Activated T-cell treated with anti-CD3 and anti-CD28 coated beads, Interleukin-2, amount 50 U/mL, for 1 hour (primary cell): ENCODE data around the gene RNU1-3.
"Not testable (repeated sequence)": the region's sequence is repeated elsewhere in the genome, so short reads cannot be mapped to it uniquely, and the experiment has no call there.

Experiments used
- DNase-seq: peaks from one replicate; pipeline ENCODE4 v3.0.0-alpha.2; 2020

RNU1-3 gene

DNA sequence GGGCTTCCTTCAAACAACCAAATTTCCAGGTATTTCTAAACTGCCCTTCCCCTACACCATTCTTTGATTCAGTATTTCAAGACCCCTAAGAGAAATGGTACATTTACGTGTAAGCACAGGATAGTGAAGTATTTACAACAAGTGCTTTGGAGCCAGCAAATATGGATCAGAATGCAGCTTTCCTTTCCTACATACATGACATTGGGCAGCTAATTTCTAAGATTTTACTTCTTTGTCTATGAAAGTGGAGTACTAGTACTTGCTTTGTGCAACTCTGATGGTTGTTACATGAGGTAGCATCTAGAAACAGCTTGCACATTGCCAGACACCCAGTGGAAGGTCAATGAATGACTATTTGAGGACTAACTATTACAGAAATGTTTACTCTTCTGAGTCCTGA, 15.2 kb downstream of the RNU1-3 start:
- not testable (repeated sequence) for DNase-seq

DNA sequence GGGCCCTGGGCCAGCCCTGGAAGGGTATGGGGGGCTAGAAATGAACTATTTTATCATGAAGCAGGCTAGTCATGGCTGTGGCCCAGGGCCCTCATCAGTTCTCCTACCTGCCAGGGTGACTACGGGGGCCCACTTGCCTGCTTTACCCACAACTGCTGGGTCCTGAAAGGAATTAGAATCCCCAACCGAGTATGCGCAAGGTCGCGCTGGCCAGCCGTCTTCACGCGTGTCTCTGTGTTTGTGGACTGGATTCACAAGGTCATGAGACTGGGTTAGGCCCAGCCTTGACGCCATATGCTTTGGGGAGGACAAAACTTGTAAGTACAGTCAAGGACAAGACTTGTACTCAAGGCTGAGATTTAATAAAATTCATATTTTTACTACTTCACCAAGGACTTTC, 16.8 kb downstream of the RNU1-3 start:
- DNase-seq: peak; percentile 16

DNA sequence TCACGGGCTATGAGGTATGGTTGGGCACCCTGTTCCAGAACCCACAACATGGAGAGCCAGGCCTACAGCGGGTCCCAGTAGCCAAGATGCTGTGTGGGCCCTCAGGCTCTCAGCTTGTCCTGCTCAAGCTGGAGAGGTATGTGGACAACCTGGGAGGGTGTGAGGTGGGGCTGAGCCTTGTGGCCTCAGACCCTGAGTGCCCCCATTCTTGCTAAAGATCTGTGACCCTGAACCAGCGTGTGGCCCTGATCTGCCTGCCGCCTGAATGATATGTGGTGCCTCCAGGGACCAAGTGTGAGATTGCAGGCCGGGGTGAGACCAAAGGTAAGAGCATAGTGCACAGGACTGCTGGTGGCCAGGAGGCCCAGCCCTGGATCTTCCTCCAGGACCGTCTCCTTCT, 17.4 kb downstream of the RNU1-3 start:
- DNase-seq: peak; percentile 16

DNA sequence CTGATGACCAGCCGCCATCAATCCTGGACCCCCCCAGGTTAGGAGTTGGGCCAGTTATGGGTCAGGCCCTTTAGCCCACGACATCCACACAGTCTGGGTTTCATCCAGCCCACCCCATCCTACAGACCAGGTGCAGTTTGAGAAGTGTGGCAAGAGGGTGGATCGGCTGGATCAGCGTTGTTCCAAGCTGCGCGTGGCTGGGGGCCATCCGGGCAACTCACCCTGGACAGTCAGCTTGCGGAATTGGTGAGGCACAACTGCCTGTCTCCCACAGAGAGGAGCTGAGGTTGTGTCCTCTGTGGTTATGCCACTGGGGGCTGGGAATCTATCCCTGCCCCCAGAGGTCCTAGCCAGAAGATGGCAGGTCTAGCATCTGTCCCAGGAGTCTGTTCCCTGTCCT, 18.0 kb downstream of the RNU1-3 start:
- DNase-seq: not testable (repeated sequence)

DNA sequence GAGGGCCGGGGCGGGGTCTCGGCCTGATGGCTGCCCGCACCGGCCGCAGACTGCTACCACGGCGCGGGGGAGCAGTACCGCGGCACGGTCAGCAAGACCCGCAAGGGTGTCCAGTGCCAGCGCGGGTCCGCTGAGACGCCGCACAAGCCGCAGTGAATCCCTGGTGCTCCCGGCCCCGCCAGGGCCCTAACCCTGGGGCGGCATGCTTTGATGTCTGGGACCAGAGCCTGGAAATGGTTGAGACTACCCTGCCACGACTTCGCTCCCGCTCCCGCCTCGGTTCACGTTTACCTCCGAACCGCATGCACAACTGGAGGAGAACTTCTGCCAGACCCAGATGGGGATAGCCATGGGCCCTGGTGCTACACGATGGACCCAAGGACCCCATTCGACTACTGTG, 18.5 kb downstream of the RNU1-3 start:
- peak; percentile 18 for DNase-seq

DNA sequence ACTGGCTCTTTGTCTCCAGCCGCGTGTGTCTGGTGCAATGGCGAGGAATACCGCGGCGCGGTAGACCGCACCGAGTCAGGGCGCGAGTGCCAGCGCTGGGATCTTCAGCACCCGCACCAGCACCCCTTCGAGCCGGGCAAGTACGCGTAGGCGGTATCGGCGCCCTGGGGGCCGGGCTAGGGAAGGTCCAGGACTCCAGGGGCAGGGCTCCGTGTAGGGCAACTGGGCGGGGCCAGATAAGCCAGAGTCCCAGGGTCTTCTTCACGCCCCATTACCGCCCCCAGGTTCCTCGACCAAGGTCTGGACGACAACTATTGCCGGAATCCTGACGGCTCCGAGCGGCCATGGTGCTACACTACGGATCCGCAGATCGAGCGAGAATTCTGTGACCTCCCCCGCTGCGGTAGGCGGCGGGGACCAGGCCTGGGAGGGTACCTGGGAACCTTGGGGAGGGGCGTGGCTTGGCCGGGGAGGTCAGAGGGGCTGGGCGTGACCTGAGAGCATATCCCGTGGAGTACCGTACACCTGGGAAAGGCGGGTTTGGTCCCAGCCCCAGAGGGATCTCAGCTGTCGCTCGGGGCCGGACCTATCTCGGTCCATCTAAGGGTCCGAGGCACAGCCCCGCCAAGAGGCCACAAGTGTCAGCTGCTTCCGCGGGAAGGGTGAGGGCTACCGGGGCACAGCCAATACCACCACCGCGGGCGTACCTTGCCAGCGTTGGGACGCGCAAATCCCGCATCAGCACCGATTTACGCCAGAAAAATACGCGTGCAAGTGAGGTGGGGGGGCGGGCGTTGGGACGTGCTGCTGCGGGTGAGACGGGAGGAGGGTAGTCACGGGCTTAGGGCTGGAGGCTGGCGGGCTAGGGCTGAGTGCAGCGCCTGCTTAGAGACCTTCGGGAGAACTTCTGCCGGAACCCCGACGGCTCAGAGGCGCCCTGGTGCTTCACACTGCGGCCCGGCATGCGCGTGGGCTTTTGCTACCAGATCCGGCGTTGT, 19.3 kb downstream of the RNU1-3 start:
- DNase-seq: peak; percentile 59

DNA sequence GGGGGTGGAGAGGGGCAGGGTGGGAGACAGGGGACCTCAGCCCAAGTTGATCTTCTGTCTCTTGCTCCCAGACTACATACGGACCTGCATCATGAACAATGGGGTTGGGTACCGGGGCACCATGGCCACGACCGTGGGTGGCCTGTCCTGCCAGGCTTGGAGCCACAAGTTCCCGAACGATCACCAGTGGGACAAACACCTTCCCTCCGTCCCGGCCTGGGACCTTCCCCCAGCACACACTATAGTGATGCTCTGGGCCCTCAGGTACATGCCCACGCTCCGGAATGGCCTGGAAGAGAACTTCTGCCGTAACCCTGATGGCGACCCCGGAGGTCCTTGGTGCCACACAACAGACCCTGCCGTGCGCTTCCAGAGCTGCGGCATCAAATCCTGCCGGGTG, 20.0 kb downstream of the RNU1-3 start:
- DNase-seq: not testable (repeated sequence)

DNA sequence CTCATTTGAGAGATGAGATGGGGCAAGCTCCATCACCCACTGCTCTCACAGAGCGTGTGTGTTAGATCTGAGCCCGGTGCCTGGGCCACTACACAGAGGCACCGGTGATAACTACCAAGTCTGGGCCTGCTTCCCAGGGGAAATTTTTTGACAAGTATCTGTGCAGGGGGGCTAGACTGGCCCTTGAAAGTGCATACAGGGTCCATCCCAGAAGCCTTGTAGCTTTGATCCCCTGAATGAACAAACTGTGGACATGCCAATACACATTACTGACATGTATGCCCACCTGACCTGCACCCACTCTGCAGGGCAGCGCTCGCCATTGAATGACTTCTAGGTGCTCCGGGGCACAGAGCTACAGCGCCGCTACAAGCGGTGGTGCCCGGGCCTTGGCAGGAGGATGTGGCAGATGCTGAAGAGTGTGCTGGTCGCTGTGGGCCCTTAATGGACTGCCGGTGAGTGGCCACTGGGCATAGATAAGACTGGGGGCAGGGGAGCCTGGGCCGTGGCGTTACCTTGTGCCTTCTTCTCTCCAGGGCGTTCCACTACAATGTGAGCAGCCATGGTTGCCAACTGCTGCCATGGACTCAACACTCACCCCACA, 20.6 kb downstream of the RNU1-3 start:
- DNase-seq: peak; percentile 16

DNA sequence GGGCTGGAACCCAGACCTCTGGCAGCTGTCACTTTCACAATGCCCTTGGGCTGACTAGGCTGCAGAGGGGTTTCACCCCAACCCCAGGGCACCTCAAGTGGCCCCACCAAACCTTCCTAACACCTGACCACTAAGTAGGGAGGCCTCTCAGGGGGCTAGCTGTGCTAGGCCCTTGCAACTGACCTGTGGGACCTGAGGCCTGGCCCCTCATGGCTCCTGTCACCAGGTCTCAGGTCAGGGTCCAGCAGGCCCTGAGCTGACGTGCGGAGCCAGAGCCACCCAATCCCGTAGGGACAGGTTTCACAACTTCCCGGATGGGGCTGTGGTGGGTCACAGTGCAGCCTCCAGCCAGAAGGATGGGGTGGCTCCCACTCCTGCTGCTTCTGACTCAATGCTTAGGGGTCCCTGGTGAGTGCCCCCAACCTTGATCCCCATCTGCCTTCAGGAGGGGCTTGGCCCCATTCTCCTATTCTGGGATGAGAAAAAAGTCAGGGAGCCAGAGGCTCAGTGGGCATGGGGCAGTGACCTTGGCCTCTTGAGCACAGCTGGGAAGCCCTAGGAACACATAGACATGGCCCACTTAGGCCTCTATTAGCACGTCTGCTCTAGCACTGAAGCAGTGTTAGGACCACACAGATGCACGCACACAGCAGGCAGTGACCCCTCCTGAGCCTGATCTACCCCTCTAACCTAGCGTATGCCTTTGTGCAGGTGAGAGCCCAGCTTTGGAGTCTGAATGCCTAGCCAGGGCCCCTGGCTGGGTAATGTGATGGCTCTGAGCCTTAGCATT, 21.3 kb downstream of the RNU1-3 start:
- not testable (repeated sequence) for DNase-seq

DNA sequence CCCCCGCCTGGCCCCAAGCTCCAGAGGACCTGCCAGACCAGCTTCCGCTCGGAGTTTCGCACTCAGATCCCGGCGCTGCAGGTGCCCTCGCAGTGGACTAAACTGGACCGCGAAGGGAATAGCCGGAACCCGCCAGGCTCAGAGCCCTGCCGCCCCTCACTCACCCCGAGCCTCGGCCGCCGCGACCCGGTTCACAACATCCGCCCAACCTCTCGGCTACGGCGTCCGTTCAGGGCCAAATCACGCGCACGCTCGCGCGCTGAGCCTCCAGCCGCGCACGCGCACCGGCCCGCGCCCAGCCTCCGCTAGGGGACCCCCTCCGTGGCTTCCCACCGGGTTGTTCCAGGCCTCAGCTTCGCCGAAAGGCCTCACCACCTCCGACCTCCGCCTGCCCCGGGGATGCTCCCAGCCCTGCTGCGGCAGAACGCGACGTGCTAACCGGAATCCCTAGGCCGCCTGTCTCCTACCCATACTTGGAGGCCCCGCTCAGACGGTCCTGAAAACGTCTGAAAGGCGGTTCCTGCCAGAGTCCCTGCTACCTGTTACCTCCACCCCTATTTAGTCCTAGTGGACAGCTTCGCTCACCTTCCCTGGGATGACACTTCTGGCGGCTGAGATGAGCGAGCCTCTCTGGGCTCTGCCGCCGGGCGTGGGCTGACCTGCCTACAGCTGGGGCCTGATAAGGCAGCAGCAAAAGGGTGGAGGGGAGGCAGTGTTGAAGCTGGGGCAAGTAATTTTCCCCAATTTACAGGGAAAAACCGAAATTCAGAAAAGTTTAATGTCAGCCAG, 22.1 kb downstream of the RNU1-3 start:
- peak; percentile 100 for DNase-seq

DNA sequence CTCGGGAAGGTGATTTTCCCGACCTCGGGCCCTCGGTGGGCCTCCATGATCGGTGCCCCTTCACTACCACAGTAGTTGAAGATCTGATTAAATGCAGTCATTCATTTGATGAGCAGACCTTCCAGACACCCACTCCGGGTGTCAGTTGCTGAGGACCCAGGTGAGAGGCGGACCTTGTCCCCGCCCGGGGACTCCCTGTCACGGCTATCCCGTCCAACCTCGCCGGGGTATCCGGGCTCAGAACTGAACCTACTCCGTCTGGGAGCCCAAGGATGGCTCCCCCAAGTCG, 22.6 kb downstream of the RNU1-3 start:
- DNase-seq: no peak

DNA sequence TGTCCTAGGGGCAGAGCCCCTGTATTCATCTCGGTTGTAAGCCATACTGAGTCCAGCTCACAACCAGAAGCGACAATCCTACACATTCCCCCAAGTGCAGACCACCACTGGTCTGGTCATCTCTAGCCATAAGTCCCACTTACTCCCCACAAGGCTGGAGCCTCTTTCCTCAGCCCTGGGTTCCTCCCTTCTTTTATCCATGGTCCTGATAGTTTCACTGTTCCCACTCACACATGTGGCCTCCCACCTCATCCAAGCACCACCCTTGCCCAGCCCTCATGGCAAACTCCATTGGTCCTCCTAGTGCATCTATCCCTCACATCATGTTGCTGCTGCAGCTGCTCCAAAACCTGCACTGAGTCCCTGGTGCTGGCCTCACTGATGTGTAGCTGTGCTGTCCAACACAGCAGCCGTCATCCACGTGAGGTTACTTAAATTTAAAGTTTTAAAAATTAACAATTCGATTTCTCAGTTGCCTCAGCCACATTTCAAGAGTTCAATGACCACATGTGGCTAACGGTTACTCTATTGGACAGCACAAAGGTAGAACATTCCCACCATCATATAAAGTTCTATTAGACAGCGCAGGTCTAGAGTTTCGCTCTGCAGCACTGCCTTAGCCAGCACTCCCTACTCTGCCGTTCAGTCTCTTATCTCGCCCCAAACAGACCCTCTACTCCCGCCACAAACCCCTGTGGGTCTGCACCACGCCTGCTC, 23.1 kb downstream of the RNU1-3 start:
- peak; percentile 34 for DNase-seq

DNA sequence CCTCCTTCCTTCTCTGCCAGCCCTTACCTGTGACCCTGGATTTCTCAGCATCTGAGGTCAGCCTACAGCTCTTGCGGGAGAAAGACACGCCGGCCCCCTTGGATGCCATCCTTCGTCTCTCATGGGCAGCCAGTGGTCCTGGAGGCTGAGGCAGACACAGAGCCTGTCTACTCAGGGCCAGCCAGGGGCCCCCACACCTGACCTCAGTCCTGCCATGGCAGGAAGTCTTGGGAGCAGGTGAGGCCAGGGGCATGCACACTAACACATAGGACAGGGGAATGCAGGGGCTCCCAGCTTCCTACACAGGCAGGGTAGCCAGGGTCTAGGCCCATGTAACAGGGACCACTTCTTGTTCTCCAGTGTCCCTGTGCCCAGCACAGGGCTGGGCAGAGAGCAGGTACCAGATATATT, 23.7 kb downstream of the RNU1-3 start:
- peak; percentile 34 for DNase-seq

DNA sequence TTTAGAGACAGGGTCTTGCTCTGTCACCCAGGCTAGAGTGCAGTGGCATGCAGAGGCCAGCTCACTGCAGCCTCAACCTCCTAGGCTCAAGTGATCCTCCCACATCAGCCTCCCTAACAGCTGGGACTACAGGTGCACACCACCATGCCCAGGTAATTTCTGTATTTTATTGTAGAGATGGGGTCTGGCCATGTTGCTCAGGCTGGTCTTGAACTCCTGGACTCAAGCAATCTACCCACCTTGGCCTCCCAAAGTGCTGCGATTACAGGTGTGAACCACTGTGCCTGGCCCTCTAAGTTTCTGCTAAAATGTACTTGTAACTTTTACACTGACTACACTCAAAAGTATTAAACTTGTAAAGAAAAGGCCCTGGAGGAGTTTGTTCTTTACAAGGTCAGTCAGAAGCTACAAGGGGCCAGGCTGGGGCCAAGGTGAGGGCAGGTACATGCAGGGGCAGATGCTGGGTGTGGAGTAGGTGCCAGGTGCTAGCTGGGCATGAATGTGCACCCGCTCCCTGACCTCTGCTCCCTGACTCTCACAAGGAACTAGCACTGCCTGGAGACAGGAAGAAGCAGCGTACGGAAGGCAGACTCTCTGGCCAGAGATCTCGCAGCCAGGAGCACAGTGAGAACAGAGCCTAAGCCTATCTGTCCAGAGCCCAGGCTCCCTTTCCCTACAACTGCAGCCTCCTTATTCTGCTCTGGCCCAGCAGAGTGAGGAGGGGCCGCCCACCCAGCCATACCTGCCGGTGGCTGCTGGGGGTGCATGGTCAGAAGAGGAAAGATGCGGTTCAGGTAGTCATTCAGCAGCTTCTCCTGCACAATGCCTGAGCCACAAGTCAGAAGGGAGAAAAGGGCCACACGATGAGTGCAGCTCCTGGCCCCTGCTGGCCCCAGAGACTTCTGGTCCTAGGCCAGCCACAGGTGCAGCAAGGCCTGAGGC, 24.5 kb downstream of the RNU1-3 start:
- peak; percentile 19 for DNase-seq

DNA sequence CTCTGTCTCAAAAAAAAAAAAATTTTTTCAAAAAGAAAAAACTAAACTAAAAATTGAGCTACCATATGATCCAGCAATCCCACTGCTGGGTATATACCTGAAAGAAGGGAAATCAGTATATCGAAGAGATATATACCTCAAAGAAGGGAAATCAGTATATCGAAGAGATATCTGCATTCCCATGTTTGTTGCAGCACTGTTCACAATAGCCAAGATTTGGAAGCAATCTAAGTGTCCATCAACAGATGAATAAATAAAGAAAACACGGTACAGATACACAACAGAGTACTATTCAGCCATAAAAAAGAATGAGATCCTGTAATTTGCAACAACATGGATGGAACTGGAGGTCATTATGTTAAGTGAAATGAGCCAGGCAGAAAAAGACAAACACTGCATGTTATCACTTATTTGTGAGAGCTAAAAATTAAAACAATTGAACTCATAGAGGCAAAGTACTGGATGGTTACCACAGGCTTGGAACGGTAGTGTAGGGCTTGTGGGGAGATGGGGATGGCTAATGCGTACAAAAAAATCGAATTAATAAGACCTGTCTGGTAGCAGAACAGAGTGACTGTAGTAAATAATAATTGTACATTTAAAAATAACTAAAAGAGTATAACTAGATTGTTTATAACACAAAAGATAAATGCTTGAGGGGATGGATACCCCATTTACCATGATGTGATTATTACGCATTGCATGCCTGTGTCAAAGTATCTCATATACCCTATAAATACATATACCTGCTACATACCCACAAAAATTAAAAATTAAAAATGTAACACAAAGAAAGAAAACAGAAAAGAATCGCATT, 25.4 kb downstream of the RNU1-3 start:
- DNase-seq: not testable (repeated sequence)

DNA sequence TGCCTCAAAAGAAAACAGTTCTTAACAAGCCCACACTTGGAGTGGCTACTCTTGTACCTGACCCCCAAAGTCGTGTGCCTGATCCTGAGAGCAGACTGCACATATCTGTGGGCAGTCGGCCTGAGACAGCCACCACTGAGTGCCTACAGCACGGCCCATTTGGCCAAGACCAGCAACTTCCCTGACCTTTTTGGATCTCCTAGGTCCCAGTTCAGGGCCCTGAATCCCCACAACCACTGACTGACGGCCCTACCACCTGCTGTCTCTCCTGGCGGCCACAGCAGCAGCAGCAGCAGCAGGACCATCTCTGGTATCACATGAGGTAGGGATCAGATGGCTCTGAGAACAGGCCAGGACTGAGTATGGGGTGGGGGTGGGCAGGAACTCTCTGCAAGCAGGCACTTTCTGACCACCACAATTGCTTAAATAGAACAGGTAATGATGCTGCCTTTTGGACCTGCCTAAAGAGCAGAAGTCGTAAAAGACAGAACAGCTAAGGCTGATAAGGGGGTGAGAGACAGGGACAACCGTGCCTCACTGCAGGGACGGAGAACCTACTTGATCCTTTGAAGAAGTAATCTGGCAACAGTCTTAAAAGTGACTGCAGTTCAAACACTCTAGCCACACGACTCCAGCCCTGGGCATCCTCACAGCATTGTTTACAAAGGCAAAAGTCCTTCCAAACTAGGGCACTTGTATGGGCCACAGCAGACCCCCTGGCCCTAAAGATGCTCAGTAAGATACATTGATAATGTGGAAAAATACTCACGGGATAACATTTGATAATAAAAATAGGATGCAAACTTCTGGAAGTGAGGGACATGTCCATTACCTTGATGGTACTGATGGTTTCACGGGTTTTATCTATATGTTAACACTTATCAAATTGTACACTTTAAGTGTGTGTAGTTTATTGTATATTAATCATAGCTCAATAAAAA, 27.4 kb downstream of the RNU1-3 start:
- DNase-seq: peak; percentile 18

DNA sequence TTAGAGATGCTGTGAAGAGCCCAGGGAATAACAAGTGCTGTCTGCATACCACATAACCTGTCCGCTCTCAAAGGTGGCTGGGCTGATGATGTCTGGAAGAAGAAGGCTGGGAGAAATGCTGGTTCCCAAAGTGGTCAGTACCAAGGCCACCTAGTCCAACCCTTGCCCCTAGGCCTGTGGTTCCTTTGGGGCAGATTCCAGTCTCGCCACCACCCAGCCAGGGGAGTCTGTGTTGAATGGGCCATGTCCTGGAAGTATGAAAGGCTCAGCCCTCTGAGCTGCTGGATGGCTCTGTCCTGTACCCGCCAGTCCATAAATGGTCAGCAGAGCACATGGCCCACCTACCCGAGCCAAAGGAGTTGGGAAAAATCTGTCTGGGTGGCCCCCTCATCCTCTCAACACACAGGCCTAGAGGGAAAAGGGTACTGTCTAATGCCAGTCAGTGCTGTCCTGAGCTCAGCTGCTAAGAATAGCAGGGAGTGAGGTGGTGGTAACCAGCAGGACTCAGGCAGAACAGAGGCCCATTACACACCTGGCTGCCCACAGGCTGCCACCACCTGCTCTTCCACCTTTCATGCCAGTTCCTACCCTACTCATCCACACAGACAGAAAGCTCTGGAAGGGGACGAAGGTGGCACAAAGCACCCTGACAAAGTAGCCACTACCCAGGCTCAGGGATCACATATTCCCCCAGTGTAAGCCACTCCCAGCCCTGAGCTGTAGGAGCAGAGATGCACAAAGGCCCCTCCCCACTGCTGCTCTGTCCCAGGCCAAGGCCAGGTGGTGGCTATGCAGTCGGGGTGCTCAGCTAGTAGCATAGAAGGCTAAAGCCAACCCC, 28.6 kb downstream of the RNU1-3 start:
- DNase-seq: peak; percentile 20
